Kidney (tissue), 14 donors: ENCODE results near the gene IGLL5. TPM values are rescaled to one million over a fixed set of nuclear protein-coding genes. Genes with fewer than 3 reads are reported as not detected.
A peak's percentile ranks its signal among the peaks of the same experiment; 100 is the strongest.

ENCODE experiments used
- DNase-seq, 5 donors: peaks; one replicate each; pipeline ENCODE4 v3.0.0-alpha.2; 2013 to 2020
- FAIRE-seq: peaks from 2 replicates; lab custom pipeline; 2012; peaks lifted over from hg19 to GRCh38; lab: Jason Lieb, UNC
- H3K27ac ChIP-seq, 2 donors: one replicate each; pipeline ENCODE4 v1.7.0; 2013; ENCODE audit warnings: low read depth in 2 of 2, low read length in 2 of 2, inconsistent platforms in 1 of 2
- H3K27me3 ChIP-seq: one replicate; pipeline ENCODE4 v1.7.1; 2013; ENCODE audit warnings: low read length, inconsistent platforms; ENCODE audit not compliant: control insufficient read depth, insufficient read depth
- H3K36me3 ChIP-seq, 3 donors: one replicate each; pipeline versions ENCODE4 v1.7.0 to v1.7.1; 2013; ENCODE audit warnings: low read length in 3 of 3, control low read depth in 1 of 3, inconsistent platforms in 1 of 3; ENCODE audit not compliant: insufficient read depth in 3 of 3, control insufficient read depth in 2 of 3
- H3K4me1 ChIP-seq, 3 donors: one replicate each; pipeline versions ENCODE4 v1.7.0 to v1.7.1; 2013; ENCODE audit warnings: low read length in 3 of 3, inconsistent platforms in 1 of 3, low read depth in 1 of 3; ENCODE audit not compliant: control insufficient read depth in 2 of 3, insufficient read depth in 2 of 3
- H3K4me3 ChIP-seq, 3 donors: one replicate each; pipeline versions ENCODE4 v1.7.0 to v1.8.1; 2013; ENCODE audit warnings: low read length in 3 of 3, control low read depth in 1 of 3, inconsistent platforms in 1 of 3
- H3K9ac ChIP-seq, 3 donors: one replicate each; pipeline versions ENCODE4 v1.7.0 to v1.7.1; 2013; ENCODE audit warnings: low read length in 3 of 3, control low read depth in 1 of 3, inconsistent platforms in 1 of 3
- H3K9me3 ChIP-seq, 3 donors: one replicate each; pipeline versions ENCODE4 v1.7.0 to v1.7.1; 2013; ENCODE audit warnings: low read length in 3 of 3, control low read depth in 1 of 3, inconsistent platforms in 1 of 3; ENCODE audit not compliant: control insufficient read depth in 2 of 3, insufficient read depth in 1 of 3
- intact Hi-C: fragments of 100-400 bp; cut with DNase I; formaldehyde crosslinking; loops from one replicate; pipeline ENCODE4 v1.11.1; 2022
- polyA plus RNA-seq: library from polyadenylated mRNA; stranded (reverse); fragments of 350-450 nt; fragmentation: Illumina TruSeq; extraction: RNeasy Lipid Tissue Mini Kit (QIAGEN cat#74804); gene quantifications from one replicate; pipeline ENCODE4 v1.2.3, GENCODE V29; 2014; ENCODE audit warnings: low read depth, low replicate concordance; ENCODE audit not compliant: insufficient read depth
- total RNA-seq: library from RNA; stranded (reverse); fragmentation: NEBNext Ultra II Directional; extraction: Animal tissue kit (Norgen Biotek cat#: 25700); gene quantifications from one replicate; pipeline ENCODE4 v1.2.1, GENCODE V29; 2021
- TF ChIP-seq, protein P1 (sequence below): IDR thresholded peaks from 3 replicates; pipeline ENCODE4 v1.5.1; 2012; ENCODE audit warnings: mild to moderate bottlenecking, moderate library complexity, borderline replicate concordance; ENCODE audit not compliant: insufficient read depth; ENCODE audit errors: extremely low read depth
- donor health status: control.
- donor health status: control.
- donor health status: control.
- donor health status: control.
- donor health status: control.
- donor health status: DM: yes; HTN: yes; CAD: no.
- donor health status: Normal renal cell carcinoma (clear cell type).

The IGLL5 gene
- total and polyA plus RNA-seq, 2 donors from 2014 or later, result 1.9 to 103 TPM

DNA sequence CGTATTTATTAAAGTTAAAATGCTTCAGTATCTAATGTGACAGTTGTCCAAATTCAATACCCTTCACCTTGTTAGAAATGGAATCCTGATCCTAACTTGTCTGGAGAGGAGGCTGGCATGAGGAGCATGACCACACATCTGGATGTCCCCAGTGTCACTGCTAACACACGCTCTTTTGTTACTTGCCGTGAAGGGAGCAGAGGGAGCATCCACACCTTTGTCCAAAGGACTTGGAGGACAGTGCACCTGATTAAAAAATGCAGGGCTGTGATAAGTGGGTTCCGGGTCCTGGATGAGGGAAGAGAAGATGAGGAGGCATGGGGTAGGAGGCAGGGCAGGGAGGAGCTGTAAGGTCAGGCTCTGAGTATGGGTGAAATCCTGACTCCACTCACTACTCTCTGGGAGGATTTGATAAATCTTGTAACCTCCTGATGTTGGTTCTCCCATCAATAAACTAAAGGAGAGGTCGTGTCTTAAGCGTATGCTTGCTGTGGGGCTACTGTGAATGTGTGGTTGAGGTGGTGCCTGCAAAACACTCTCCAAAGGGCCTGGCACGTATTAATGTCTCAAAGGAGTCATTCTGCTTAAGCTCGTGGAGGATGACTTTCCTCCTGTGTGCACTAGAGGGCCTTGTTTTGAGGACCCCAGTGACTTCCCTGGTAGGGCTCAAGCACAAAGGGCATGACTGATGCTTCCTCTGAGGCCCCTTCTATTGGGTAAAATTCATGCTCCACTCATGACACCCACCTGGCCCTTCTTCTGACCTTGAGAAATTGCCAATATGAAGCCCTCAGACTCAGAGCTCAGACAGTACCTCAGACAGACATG is 16.8 kb upstream of the IGLL5 start:
- intact Hi-C loops, result no loop called here
- Histone ChIP-seq H3K27me3 (no peaks in the 10 kb centered on the region), H3K9me3 (peaks cover 0 to 5% (median 0%) of the 10 kb centered on the region in 3 donors), H3K4me1 (no peaks in the 10 kb centered on the region), H3K9ac (no peak overlapping the region), H3K36me3 (no peaks in the 10 kb centered on the region), H3K27ac (no peak overlapping the region), H3K4me3 (no peak overlapping the region)
- peak in 1 of 5 donors; percentile 6 for DNase-seq
- FAIRE-seq, result no peak
- TF ChIP-seq, protein P1, sequence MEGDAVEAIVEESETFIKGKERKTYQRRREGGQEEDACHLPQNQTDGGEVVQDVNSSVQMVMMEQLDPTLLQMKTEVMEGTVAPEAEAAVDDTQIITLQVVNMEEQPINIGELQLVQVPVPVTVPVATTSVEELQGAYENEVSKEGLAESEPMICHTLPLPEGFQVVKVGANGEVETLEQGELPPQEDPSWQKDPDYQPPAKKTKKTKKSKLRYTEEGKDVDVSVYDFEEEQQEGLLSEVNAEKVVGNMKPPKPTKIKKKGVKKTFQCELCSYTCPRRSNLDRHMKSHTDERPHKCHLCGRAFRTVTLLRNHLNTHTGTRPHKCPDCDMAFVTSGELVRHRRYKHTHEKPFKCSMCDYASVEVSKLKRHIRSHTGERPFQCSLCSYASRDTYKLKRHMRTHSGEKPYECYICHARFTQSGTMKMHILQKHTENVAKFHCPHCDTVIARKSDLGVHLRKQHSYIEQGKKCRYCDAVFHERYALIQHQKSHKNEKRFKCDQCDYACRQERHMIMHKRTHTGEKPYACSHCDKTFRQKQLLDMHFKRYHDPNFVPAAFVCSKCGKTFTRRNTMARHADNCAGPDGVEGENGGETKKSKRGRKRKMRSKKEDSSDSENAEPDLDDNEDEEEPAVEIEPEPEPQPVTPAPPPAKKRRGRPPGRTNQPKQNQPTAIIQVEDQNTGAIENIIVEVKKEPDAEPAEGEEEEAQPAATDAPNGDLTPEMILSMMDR, result no peak

DNA sequence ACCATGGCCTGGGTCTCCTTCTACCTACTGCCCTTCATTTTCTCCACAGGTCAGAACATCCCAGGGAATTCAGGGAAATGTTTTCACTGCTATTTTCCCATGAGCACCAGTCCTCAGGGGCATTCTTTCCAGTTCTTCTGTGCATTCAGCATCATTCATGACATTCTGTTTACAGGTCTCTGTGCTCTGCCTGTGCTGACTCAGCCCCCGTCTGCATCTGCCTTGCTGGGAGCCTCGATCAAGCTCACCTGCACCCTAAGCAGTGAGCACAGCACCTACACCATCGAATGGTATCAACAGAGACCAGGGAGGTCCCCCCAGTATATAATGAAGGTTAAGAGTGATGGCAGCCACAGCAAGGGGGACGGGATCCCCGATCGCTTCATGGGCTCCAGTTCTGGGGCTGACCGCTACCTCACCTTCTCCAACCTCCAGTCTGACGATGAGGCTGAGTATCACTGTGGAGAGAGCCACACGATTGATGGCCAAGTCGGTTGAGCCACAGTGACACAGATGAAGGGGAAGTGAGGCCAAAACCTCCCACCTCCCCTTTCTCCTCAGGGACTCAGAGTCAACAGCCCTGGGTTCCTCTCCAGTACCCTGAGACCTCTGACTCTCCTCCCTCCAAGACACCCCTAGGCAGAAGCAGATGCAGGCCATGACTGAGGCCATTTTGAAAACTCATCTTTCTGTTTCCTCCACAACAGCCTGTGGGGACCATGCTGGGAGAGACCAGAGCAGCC is 15.9 kb upstream of the IGLL5 start:
- no peaks in the 10 kb centered on the region for H3K27me3 ChIP-seq
- peak in 1 of 5 donors; percentile 2 for DNase-seq
- FAIRE-seq, result no peak
- no peak overlapping the region for H3K27ac ChIP-seq
- TF ChIP-seq, protein P1, result no peak
- peaks cover 0 to 5% (median 0%) of the 10 kb centered on the region in 3 donors for H3K9me3 ChIP-seq
- H3K36me3 ChIP-seq, result no peaks in the 10 kb centered on the region
- no peak overlapping the region for H3K9ac ChIP-seq
- intact Hi-C loops, result no loop called here
- no peak overlapping the region for H3K4me3 ChIP-seq
- H3K4me1 ChIP-seq, result no peaks in the 10 kb centered on the region

DNA sequence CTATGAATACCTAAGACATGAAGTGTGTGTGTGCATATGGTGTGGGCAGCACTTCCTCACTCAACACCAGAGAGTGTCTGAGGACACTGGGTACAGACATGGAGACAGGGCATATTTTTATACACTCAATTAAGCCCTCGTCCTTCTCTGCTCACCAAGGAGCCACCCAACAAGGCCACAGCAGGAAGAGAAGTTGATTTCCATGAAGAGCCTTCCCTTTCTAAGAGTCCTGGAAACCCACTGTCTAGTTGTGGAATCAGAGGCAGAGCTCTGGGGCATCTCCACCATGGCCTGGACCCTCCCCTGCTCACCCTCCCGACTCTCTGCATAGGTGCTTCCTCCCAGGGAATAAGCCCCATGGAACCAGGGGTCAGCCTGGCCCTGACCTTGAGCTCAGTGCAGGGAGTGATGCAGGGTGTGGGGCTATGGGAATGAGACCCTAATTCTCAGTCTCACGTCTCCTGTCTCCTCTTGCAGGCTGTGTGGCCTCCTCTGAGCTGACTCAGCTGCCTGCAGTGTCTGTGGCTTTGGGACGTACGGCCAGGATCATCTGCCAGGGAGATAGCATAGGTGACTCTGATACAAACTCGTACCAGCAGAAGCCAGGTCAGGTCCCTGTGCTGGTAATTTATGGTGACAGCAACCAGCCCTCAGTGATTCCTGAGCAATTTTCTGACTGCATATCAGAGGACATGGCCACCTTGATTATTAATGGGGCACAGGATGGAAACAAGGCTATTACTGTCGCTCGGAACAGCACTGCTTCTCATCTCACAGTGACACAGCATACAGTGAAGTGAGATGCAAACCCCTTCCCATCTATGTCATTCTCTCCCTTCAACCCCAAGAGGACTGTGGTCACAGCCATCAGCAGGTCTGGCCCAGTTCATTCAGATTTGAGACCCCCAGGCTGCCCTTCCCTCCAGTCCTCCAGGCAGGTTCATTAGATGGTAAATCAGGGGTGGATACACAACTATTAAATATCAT is 14.6 kb upstream of the IGLL5 start:
- H3K9me3 ChIP-seq, result peaks cover 0 to 5% (median 0%) of the 10 kb centered on the region in 3 donors
- H3K4me3 ChIP-seq, result no peak overlapping the region
- no peaks in the 10 kb centered on the region for H3K27me3 ChIP-seq
- DNase-seq (no peak), FAIRE-seq (no peak)
- intact Hi-C loops, result no loop called here
- H3K36me3 ChIP-seq, result no peaks in the 10 kb centered on the region
- no peak overlapping the region for H3K27ac ChIP-seq
- H3K4me1 ChIP-seq, result no peaks in the 10 kb centered on the region
- TF ChIP-seq, protein P1, result no peak
- H3K9ac ChIP-seq, result no peak overlapping the region
